Vagina (tissue), 2 donors: ENCODE results near the gene OR10J4.

Experiments
- POLR2A ChIP-seq, 2 donors: fragments of 450-650 bp; IDR thresholded peaks; one replicate each; pipeline ENCODE4 v1.6.1; 2017; ENCODE audit warnings: antibody characterized with exemption in 2 of 2, mild to moderate bottlenecking in 2 of 2, moderate library complexity in 2 of 2
- TF ChIP-seq, protein P1 (sequence below), 3 experiments: fragments of 450-650 bp in 2 of 3; fragments of 200-600 bp in 1 of 3; sonication (generic) in 1 of 3; IDR thresholded peaks; one replicate each; pipeline ENCODE4 v1.5.1; 2017 to 2019; ENCODE audit warnings: antibody characterized with exemption in 3 of 3, mild to moderate bottlenecking in 2 of 3, moderate library complexity in 2 of 3

DNA sequence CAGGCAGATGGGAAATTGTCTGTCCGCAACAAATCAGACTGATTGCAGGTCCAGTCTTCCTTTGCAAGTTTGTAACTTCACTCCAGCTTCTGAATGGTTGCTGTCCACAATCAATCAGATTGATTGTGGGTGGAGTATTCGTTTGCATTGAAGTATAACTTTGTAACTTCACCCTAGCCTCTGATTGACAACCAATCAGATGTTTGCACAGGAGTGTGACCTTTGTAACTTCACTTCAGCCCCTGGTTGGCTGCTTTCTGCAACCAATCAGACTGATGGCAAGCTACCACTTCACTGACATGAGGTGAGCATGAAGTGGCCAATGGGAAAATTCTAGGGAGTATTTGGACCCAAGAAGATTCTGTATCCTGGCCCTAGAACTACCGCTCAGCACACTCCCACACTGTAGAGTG is 33.2 kb downstream of the OR10J4 start:
- no peak for TF ChIP-seq POLR2A (IDR thresholded peaks at IDR 0.05)
- TF ChIP-seq, protein P1, sequence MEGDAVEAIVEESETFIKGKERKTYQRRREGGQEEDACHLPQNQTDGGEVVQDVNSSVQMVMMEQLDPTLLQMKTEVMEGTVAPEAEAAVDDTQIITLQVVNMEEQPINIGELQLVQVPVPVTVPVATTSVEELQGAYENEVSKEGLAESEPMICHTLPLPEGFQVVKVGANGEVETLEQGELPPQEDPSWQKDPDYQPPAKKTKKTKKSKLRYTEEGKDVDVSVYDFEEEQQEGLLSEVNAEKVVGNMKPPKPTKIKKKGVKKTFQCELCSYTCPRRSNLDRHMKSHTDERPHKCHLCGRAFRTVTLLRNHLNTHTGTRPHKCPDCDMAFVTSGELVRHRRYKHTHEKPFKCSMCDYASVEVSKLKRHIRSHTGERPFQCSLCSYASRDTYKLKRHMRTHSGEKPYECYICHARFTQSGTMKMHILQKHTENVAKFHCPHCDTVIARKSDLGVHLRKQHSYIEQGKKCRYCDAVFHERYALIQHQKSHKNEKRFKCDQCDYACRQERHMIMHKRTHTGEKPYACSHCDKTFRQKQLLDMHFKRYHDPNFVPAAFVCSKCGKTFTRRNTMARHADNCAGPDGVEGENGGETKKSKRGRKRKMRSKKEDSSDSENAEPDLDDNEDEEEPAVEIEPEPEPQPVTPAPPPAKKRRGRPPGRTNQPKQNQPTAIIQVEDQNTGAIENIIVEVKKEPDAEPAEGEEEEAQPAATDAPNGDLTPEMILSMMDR (IDR thresholded peaks at IDR 0.05) = no peak
